Measurements from ENCODE around the gene ARID3C.

The ARID3C gene

GRCh38 chr9:34584970-34585369 lies 43.9 kb downstream of the ARID3C start:
- Histone ChIP-seq H3K27ac (ENCODE audit: insufficient read depth in 1 of 2, low read depth in 1 of 2, low read length in 2 of 2, poor library complexity in 1 of 2, severe bottlenecking in 2 of 2) (no peak overlapping the region), H3K4me3 (ENCODE audit: control insufficient read depth in 1 of 7, extremely low read depth in 1 of 7, insufficient read depth in 4 of 7, low read depth in 2 of 7, low read length in 6 of 7) (no peak overlapping the region), H3K9me3 (ENCODE audit: control extremely low read depth in 1 of 5, control insufficient read depth in 4 of 5, insufficient read depth in 2 of 5, low read depth in 1 of 5, low read length in 4 of 5) (peaks cover 0 to 2% (median 0%) of the 10 kb centered on the region in 5 experiments), H3K36me3 (ENCODE audit: control insufficient read depth in 4 of 4, insufficient read depth in 4 of 4, low read length in 3 of 4) (no peaks in the 10 kb centered on the region), H3K27me3 (replicated peaks in 2 of 5; ENCODE audit: control insufficient read depth in 4 of 5, insufficient read depth in 5 of 5, low read length in 4 of 5) (peaks cover 11 to 95% (median 55%) of the 10 kb centered on the region in 5 experiments), H3K4me1 (ENCODE audit: control extremely low read depth in 1 of 4, control insufficient read depth in 4 of 4, insufficient read depth in 4 of 4, low read length in 3 of 4) (peaks cover 0 to 15% (median 11%) of the 10 kb centered on the region in 4 experiments)
- ChIA-PET POLR2A (no interaction called here), CTCF (interaction anchor here (0.9 to 1.6 kb wide), 3 partner anchors 9 to 20 kb away, joined by 3 to 5 read pairs (median 3); no protein-coding TSS in a partner anchor)
- WGBS (ENCODE audit: insufficient coverage) = 85% methylated on average over 4 of the region's 5 CpGs
- DNase-seq = no peak

DNA sequence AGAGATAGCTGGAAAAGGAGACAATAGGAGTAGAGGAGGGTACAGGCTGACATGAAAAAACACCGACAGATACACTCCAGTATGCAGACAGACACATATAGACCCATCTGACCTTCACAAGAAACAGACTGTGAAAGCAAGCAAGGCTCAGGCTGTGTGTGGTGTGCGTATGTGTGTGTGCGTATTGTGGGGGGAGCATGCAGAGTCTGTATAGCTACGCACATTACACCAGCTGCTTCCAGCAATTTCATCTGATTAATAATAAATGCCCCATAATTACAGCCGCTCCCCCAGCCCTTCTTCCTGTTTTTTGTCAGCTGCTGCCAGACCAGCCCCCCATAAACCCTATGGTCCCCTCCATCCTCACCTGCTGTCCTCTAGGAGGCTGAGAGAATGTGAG lies 46.1 kb downstream of the ARID3C start:
- Histone ChIP-seq H3K27ac (ENCODE audit: insufficient read depth in 1 of 2, low read depth in 1 of 2, low read length in 2 of 2, poor library complexity in 1 of 2, severe bottlenecking in 2 of 2) (no peak overlapping the region), H3K9me3 (ENCODE audit: control extremely low read depth in 1 of 5, control insufficient read depth in 4 of 5, insufficient read depth in 2 of 5, low read depth in 1 of 5, low read length in 4 of 5) (peaks cover 0 to 2% (median 0%) of the 10 kb centered on the region in 5 experiments), H3K36me3 (ENCODE audit: control insufficient read depth in 4 of 4, insufficient read depth in 4 of 4, low read length in 3 of 4) (no peaks in the 10 kb centered on the region), H3K27me3 (replicated peaks in 2 of 5; ENCODE audit: control insufficient read depth in 4 of 5, insufficient read depth in 5 of 5, low read length in 4 of 5) (peaks cover 8 to 95% (median 55%) of the 10 kb centered on the region in 5 experiments), H3K4me1 (ENCODE audit: control extremely low read depth in 1 of 4, control insufficient read depth in 4 of 4, insufficient read depth in 4 of 4, low read length in 3 of 4) (peaks cover 0 to 11% (median 6%) of the 10 kb centered on the region in 4 experiments), H3K4me3 (ENCODE audit: control insufficient read depth in 1 of 7, extremely low read depth in 1 of 7, insufficient read depth in 4 of 7, low read depth in 2 of 7, low read length in 6 of 7) (no peak overlapping the region)
- no peak for DNase-seq
- 100% methylated on average over 2 of the region's 5 CpGs for WGBS (ENCODE audit: insufficient coverage)
- ChIA-PET CTCF (interaction anchor here (0.8 to 1.9 kb wide), 6 partner anchors 9 to 36 kb away, joined by 3 to 6 read pairs (median 4); no protein-coding TSS in a partner anchor), POLR2A (no interaction called here)

- Histone ChIP-seq H3K4me1 (ENCODE audit: control extremely low read depth in 1 of 4, control insufficient read depth in 4 of 4, insufficient read depth in 4 of 4, low read length in 3 of 4) (peaks cover 0 to 11% (median 8%) of the 10 kb centered on the region in 4 experiments), H3K27me3 (replicated peaks in 2 of 5; ENCODE audit: control insufficient read depth in 4 of 5, insufficient read depth in 5 of 5, low read length in 4 of 5) (peaks cover 0 to 93% (median 49%) of the 10 kb centered on the region in 5 experiments), H3K4me3 (ENCODE audit: control insufficient read depth in 1 of 7, extremely low read depth in 1 of 7, insufficient read depth in 4 of 7, low read depth in 2 of 7, low read length in 6 of 7) (no peak overlapping the region), H3K36me3 (ENCODE audit: control insufficient read depth in 4 of 4, insufficient read depth in 4 of 4, low read length in 3 of 4) (no peaks in the 10 kb centered on the region), H3K27ac (ENCODE audit: insufficient read depth in 1 of 2, low read depth in 1 of 2, low read length in 2 of 2, poor library complexity in 1 of 2, severe bottlenecking in 2 of 2) (no peak overlapping the region), H3K9me3 (ENCODE audit: control extremely low read depth in 1 of 5, control insufficient read depth in 4 of 5, insufficient read depth in 2 of 5, low read depth in 1 of 5, low read length in 4 of 5) (peaks cover 0 to 2% (median 0%) of the 10 kb centered on the region in 5 experiments)
- no peak for DNase-seq
- CTCF ChIA-PET = interaction anchor here (0.7 to 1.9 kb wide), 6 partner anchors 11 to 54 kb away, joined by 3 to 6 read pairs (median 4); no protein-coding TSS in a partner anchor
- POLR2A ChIA-PET = no interaction called here
- 80% methylated on average over 1 of the region's 3 CpGs for WGBS (ENCODE audit: insufficient coverage)
Observed at GRCh38 chr9:34581318-34581717, 47.5 kb downstream of the ARID3C start.

GRCh38 chr9:34580358-34580757 lies 48.5 kb downstream of the ARID3C start:
- no peak overlapping the region for H3K27ac ChIP-seq (ENCODE audit: insufficient read depth in 1 of 2, low read depth in 1 of 2, low read length in 2 of 2, poor library complexity in 1 of 2, severe bottlenecking in 2 of 2)
- H3K36me3 ChIP-seq (ENCODE audit: control insufficient read depth in 4 of 4, insufficient read depth in 4 of 4, low read length in 3 of 4) = no peaks in the 10 kb centered on the region
- peaks cover 0 to 2% (median 0%) of the 10 kb centered on the region in 5 experiments for H3K9me3 ChIP-seq (ENCODE audit: control extremely low read depth in 1 of 5, control insufficient read depth in 4 of 5, insufficient read depth in 2 of 5, low read depth in 1 of 5, low read length in 4 of 5)
- ChIA-PET POLR2A (interaction anchor here (1.0 kb wide), 1 partner anchor 11 kb away, joined by 3 read pairs; no protein-coding TSS in a partner anchor), CTCF (interaction anchor here (0.8 to 2.1 kb wide), 5 partner anchors 12 to 32 kb away, joined by 3 to 6 read pairs (median 4); no protein-coding TSS in a partner anchor)
- peaks cover 0 to 92% (median 46%) of the 10 kb centered on the region in 5 experiments for H3K27me3 ChIP-seq (replicated peaks in 2 of 5; ENCODE audit: control insufficient read depth in 4 of 5, insufficient read depth in 5 of 5, low read length in 4 of 5)
- WGBS (ENCODE audit: insufficient coverage) = 85% methylated on average over 7 of the region's 8 CpGs
- no peak for DNase-seq
- H3K4me3 ChIP-seq (ENCODE audit: control insufficient read depth in 1 of 7, extremely low read depth in 1 of 7, insufficient read depth in 4 of 7, low read depth in 2 of 7, low read length in 6 of 7) = no peak overlapping the region
- peaks cover 0 to 11% (median 8%) of the 10 kb centered on the region in 4 experiments for H3K4me1 ChIP-seq (ENCODE audit: control extremely low read depth in 1 of 4, control insufficient read depth in 4 of 4, insufficient read depth in 4 of 4, low read length in 3 of 4)

DNA sequence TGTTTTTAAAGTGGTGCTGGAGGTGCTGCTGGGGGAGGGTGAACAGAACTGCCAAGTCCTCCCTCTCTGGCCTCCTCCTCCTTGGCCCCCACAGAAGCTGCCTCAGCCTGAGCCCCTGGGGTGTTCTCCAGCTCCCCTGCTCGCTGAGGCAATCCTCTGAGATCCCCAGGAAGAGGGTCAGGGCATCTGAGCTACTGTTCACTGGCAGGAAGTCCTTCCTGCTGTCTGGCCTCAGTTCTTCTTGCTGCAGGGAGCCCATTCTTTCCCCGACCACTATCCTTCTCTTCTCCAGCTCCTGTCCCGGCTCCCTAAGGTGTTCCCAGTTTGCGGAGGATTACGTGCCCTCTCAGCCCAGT lies 49.1 kb downstream of the ARID3C start:
- no peaks in the 10 kb centered on the region for H3K9me3 ChIP-seq (ENCODE audit: control extremely low read depth in 1 of 5, control insufficient read depth in 4 of 5, insufficient read depth in 2 of 5, low read depth in 1 of 5, low read length in 4 of 5)
- peaks cover 0 to 92% (median 50%) of the 10 kb centered on the region in 5 experiments for H3K27me3 ChIP-seq (replicated peaks in 2 of 5; ENCODE audit: control insufficient read depth in 4 of 5, insufficient read depth in 5 of 5, low read length in 4 of 5)
- no peak for DNase-seq
- H3K4me3 ChIP-seq (ENCODE audit: control insufficient read depth in 1 of 7, extremely low read depth in 1 of 7, insufficient read depth in 4 of 7, low read depth in 2 of 7, low read length in 6 of 7) = no peak overlapping the region
- no peaks in the 10 kb centered on the region for H3K36me3 ChIP-seq (ENCODE audit: control insufficient read depth in 4 of 4, insufficient read depth in 4 of 4, low read length in 3 of 4)
- ChIA-PET POLR2A (interaction anchor here (1.0 kb wide), 1 partner anchor 12 kb away, joined by 3 read pairs; no protein-coding TSS in a partner anchor), CTCF (interaction anchor here (1.3 to 2.1 kb wide), 3 partner anchors 11 to 32 kb away, joined by 4 to 6 read pairs (median 6); no protein-coding TSS in a partner anchor)
- H3K27ac ChIP-seq (ENCODE audit: insufficient read depth in 1 of 2, low read depth in 1 of 2, low read length in 2 of 2, poor library complexity in 1 of 2, severe bottlenecking in 2 of 2) = no peak overlapping the region
- H3K4me1 ChIP-seq (ENCODE audit: control extremely low read depth in 1 of 4, control insufficient read depth in 4 of 4, insufficient read depth in 4 of 4, low read length in 3 of 4) = peaks cover 0 to 11% (median 8%) of the 10 kb centered on the region in 4 experiments
- WGBS (ENCODE audit: insufficient coverage) = 67% methylated on average over 5 of the region's 5 CpGs

DNA sequence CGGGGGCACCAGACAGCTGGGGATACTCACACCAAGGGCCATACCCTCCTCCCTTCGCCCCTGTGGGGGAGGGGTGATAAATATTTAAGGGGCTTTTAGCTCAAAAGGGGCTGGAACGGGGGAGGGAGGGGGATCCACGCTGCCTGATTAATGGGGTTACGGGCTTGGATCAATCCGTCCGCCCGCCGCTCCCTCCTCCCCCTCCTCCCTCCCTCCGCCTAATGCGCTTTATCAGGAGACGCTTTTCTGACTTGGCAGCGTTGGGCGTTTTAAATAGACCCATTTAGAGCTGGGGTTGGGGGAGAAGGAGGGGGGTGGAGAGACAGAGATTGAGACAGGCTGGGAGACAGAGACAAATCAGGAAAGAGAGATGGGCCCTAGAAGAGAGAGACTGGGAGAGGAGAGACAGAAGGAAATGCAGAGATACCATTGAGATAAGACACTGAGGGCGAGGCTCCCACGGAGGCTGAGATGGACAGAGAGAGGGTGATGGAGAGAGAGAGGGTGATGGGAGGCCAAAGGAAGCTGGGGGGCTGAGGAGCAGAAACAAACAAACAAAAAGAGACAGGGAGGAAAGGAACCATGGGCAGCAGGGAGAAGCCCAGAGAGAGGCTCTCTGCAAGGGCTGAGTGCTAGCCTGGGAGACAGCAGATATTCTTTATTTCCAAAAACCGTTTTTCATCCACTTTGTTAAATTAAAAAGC lies 49.6 kb downstream of the ARID3C start:
- ChIA-PET CTCF (interaction anchor here (0.7 to 2.1 kb wide), 4 partner anchors 11 to 55 kb away, joined by 4 to 6 read pairs (median 5); no protein-coding TSS in a partner anchor), POLR2A (no interaction called here)
- 8% methylated on average over 4 of the region's 17 CpGs for WGBS (ENCODE audit: insufficient coverage)
- H3K4me1 ChIP-seq (ENCODE audit: control extremely low read depth in 1 of 4, control insufficient read depth in 4 of 4, insufficient read depth in 4 of 4, low read length in 3 of 4) = peaks cover 0 to 11% (median 8%) of the 10 kb centered on the region in 4 experiments
- H3K4me3 ChIP-seq (ENCODE audit: control insufficient read depth in 1 of 7, extremely low read depth in 1 of 7, insufficient read depth in 4 of 7, low read depth in 2 of 7, low read length in 6 of 7) = no peak overlapping the region
- no peaks in the 10 kb centered on the region for H3K36me3 ChIP-seq (ENCODE audit: control insufficient read depth in 4 of 4, insufficient read depth in 4 of 4, low read length in 3 of 4)
- no peak for DNase-seq
- H3K9me3 ChIP-seq (ENCODE audit: control extremely low read depth in 1 of 5, control insufficient read depth in 4 of 5, insufficient read depth in 2 of 5, low read depth in 1 of 5, low read length in 4 of 5) = no peaks in the 10 kb centered on the region
- peaks cover 0 to 91% (median 50%) of the 10 kb centered on the region in 5 experiments for H3K27me3 ChIP-seq (replicated peaks in 2 of 5; ENCODE audit: control insufficient read depth in 4 of 5, insufficient read depth in 5 of 5, low read length in 4 of 5)
- H3K27ac ChIP-seq (ENCODE audit: insufficient read depth in 1 of 2, low read depth in 1 of 2, low read length in 2 of 2, poor library complexity in 1 of 2, severe bottlenecking in 2 of 2) = no peak overlapping the region

Data from common myeloid progenitor, CD34-positive (primary cell).